ENCODE results near the gene FGD5. TPM values are rescaled to one million over a fixed set of nuclear protein-coding genes. Genes with fewer than 3 reads are reported as not detected.

Gene FGD5, protein sequence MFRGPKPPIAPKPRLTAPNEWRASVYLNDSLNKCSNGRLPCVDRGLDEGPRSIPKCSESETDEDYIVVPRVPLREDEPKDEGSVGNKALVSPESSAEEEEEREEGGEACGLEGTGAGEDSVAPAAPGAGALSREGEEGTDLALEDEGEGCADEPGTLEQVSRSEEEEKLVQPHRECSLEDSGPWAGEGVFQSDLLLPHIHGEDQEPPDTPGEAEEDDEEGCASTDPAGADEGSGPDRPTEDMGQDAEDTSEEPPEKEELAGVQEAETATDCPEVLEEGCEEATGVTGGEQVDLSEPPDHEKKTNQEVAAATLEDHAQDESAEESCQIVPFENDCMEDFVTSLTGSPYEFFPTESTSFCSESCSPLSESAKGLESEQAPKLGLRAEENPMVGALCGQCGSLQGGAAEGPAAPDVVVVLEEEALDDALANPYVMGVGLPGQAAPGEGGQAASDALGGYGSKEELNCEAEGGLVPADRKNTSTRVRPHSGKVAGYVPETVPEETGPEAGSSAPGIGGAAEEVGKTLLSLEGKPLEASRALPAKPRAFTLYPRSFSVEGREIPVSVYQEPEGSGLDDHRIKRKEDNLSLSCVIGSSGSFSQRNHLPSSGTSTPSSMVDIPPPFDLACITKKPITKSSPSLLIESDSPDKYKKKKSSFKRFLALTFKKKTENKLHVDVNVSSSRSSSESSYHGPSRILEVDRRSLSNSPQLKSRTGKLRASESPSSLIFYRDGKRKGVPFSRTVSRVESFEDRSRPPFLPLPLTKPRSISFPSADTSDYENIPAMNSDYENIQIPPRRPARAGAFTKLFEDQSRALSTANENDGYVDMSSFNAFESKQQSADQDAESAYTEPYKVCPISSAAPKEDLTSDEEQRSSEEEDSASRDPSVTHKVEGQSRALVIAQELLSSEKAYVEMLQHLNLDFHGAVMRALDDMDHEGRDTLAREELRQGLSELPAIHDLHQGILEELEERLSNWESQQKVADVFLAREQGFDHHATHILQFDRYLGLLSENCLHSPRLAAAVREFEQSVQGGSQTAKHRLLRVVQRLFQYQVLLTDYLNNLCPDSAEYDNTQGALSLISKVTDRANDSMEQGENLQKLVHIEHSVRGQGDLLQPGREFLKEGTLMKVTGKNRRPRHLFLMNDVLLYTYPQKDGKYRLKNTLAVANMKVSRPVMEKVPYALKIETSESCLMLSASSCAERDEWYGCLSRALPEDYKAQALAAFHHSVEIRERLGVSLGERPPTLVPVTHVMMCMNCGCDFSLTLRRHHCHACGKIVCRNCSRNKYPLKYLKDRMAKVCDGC (N-terminal part only)
- 112 TPM for total RNA-seq

DNA sequence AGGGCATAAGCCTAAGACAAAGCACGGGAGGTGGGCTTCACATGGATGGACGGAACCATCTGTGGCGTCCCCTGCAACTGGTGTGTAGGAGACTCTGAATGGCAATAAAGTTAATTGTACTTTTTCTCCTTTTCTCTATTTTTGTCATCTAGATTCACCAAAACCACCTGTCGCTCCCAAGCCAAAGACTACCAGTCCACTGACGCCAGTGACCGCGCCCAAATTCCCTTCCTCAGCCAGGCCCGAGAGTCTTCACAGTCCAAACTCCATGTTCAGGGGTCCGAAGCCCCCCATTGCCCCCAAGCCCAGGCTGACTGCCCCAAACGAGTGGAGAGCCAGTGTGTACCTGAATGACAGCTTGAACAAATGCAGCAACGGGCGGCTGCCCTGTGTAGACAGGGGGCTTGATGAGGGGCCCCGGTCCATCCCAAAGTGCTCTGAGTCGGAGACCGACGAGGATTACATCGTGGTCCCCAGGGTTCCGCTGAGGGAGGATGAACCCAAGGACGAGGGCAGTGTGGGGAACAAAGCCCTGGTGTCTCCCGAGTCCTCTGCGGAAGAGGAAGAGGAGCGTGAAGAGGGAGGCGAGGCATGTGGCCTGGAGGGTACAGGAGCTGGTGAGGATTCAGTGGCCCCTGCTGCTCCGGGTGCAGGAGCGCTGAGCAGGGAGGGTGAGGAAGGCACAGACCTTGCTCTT, at the start of gene FGD5:
Gene FGD5 (plus strand): TSS at position 159 of the 697 bp plus-strand sequence. CDS start 110 bp downstream, at position 269.
- Histone ChIP-seq H3K4me1 (no peaks in the 10 kb centered on the region), H3K27me3 (no peaks in the 10 kb centered on the region), H3K36me3 (peaks cover 2 to 9% of the 10 kb centered on the region in 2 donors), H3K4me3 (no peak within 1 kb of the TSS), H3K9me3 (no peaks in the 10 kb centered on the region), H3K27ac (no peak within 1 kb of the TSS)
- no peak for DNase-seq (ENCODE audit: low spot score in 2 of 2)
- TF ChIP-seq, protein P1, sequence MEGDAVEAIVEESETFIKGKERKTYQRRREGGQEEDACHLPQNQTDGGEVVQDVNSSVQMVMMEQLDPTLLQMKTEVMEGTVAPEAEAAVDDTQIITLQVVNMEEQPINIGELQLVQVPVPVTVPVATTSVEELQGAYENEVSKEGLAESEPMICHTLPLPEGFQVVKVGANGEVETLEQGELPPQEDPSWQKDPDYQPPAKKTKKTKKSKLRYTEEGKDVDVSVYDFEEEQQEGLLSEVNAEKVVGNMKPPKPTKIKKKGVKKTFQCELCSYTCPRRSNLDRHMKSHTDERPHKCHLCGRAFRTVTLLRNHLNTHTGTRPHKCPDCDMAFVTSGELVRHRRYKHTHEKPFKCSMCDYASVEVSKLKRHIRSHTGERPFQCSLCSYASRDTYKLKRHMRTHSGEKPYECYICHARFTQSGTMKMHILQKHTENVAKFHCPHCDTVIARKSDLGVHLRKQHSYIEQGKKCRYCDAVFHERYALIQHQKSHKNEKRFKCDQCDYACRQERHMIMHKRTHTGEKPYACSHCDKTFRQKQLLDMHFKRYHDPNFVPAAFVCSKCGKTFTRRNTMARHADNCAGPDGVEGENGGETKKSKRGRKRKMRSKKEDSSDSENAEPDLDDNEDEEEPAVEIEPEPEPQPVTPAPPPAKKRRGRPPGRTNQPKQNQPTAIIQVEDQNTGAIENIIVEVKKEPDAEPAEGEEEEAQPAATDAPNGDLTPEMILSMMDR (IDR thresholded peaks at IDR 0.05) = no peak
- intact Hi-C loops (cut with DNase I) = no loop called here

DNA sequence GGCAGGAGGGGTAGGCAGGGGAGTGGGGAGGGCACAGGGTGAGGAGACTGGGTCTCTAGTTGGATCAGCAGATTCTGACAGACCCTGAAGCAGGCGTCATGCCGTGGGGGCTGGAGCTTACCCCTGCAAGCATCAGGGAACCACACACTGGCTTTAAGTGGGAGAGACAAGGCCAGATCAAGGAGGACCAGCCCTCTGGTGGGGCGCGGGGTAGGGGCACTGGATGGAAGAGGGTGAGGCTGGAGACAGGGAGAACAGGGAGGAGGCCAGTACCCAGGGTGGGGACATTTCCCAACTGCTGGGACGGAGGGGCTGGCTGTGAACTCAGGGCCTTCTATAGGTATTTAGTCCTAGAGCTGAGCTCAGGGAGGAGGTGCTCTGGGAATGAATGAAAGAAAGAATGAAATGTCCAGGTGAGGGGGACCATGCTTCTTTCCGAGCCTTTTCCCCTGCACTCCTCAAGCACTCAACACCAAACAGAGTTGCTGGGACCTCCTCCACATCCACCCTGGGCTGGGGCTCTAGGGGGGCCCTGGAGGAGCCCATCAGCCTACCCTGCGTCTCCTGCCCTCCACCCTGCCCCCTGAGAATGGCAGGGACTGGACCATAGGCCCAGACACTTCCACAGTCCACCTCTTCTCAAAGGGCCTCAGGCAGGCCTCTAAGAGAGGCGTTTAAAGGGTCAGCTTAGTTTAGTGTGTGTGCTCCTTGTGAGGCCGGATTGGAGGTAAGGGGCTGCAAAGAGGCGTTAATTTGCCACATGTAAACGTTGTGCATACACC, 49.0 kb upstream of the FGD5 start:
- intact Hi-C loops (cut with DNase I) = no loop called here
- Histone ChIP-seq H3K9me3 (no peaks in the 10 kb centered on the region), H3K36me3 (no peaks in the 10 kb centered on the region), H3K4me3 (no peak overlapping the region), H3K27ac (no peak overlapping the region), H3K27me3 (no peaks in the 10 kb centered on the region), H3K4me1 (no peaks in the 10 kb centered on the region)
- TF ChIP-seq, protein P1 (IDR thresholded peaks at IDR 0.05) = no peak
- peak in 1 of 2 donors; percentile 57 for DNase-seq (ENCODE audit: low spot score in 2 of 2)

DNA sequence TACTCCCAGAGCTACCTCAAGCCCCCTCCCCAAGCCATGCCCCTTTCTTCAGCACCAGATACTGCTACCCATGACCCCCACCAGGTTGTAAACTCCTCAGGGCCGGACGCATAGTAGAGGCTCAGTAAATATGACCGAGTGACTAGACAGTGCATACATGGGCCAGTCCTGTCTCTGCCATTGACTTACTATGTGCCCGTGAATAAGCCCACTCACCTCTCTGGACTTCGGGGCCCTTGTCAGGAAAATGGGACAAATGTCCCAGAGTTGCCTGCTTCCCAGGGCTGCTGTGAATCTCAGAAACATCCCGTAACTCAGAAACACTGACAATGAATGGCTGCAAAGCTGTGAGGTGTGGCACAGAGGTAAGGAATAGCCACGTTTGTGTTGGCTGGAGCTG, 48.2 kb upstream of the FGD5 start:
- no peaks in the 10 kb centered on the region for H3K4me1 ChIP-seq
- no peak overlapping the region for H3K27ac ChIP-seq
- H3K36me3 ChIP-seq = no peaks in the 10 kb centered on the region
- no peaks in the 10 kb centered on the region for H3K9me3 ChIP-seq
- TF ChIP-seq, protein P1 (IDR thresholded peaks at IDR 0.05) = no peak
- intact Hi-C loops (cut with DNase I) = no loop called here
- no peak for DNase-seq (ENCODE audit: low spot score in 2 of 2)
- H3K4me3 ChIP-seq = no peak overlapping the region
- H3K27me3 ChIP-seq = no peaks in the 10 kb centered on the region

DNA sequence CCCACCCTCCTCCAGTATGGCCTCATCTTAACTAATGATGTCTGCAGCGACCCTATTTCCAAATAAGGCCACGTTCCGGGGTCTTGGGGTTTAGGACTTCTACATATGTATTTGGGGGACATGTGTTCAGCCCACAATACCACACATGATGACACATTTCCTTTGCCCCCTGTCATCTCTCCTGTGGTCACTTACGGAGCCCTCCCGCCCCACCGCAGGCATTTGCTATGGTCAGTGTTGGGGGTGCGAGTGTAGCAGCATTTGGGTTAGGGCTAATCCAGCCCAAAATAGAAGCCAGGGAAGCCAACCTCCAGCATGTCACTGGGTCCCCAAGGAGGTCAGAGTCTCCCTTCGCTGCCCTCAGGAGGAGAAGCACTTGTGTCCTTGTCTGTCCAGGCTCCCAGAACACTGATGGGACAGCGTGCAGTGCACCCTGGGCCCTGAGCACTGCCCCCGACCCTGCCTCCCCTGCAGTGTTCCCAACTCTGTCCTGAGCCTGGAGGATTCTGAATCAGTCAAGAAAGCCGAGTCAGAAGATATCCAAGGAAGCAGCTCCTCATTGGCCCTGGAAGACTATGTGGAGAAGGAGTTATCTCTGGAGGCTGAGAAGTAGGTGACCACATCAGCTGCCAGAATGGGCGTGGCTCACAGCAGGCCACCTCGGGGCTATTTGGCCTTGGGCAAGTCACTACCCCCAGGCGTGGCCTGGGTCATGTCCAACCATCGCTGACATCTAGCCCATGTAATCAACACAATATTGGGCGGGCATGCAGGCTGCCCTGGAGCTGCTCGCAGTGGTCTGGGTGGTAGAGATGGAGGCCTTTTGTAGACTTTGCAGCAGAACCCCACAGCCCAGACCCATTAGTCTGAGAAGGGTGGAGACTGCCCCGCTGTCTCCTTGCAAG, 46.9 kb upstream of the FGD5 start:
- TF ChIP-seq, protein P1 (IDR thresholded peaks at IDR 0.05) = no peak

More for the DNA sequence above, 46.9 kb upstream of the FGD5 start:
- no peaks in the 10 kb centered on the region for H3K9me3 ChIP-seq
- DNase-seq (ENCODE audit: low spot score in 2 of 2) = peak in 1 of 2 donors; percentile 50
- no peaks in the 10 kb centered on the region for H3K27me3 ChIP-seq
- intact Hi-C loops (cut with DNase I) = no loop called here
- H3K36me3 ChIP-seq = no peaks in the 10 kb centered on the region
- no peaks in the 10 kb centered on the region for H3K4me1 ChIP-seq
- H3K27ac ChIP-seq = no peak overlapping the region
- H3K4me3 ChIP-seq = no peak overlapping the region

All from ascending aorta (tissue), 2 donors.